Measurements from ENCODE around the gene APBB2.

The APBB2 gene

DNA sequence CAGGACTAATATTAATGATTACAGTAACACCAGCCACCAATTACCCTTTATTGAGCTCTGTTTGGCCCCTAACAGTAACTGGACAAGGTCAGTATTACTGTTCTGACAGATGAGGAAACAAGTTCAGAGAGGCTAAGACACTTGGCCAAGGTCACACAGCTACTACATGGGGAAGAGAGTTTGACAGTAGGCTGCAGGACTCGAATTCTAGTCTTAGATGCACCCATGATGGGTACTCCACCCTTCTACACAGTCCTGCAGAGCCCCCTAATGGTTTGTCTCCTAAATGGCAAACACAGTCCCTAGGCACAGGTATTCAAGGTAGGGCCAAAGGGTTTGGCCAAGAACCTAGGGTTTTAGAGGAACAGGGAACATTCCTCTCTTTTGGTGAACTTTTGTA, 370.6 kb downstream of the APBB2 start:
- Histone ChIP-seq H3K9ac (ENCODE audit: low read length) (no peak overlapping the region), H3K4me2 (ENCODE audit: low read length) (no peak overlapping the region), H3K4ac (ENCODE audit: low read depth, low read length) (no peak overlapping the region), H3K79me2 (ENCODE audit: control insufficient read depth, insufficient read depth, low read length, poor library complexity) (no peaks in the 10 kb centered on the region), H3K9me3 (ENCODE audit: insufficient read depth, low read depth, low read length) (peaks cover 2% of the 10 kb centered on the region), H3K27me3 (ENCODE audit: insufficient read depth, low read length) (no peaks in the 10 kb centered on the region), H3K79me1 (ENCODE audit: low read length) (no peaks in the 10 kb centered on the region), H3K4me3 (ENCODE audit: low read depth, low read length) (no peak overlapping the region), H4K12ac (ENCODE audit: low read depth, low read length) (no peak overlapping the region), H3K14ac (ENCODE audit: low read length) (no peak overlapping the region), H2BK120ac (ENCODE audit: insufficient read depth, low read length, poor library complexity) (no peak overlapping the region), H3K23ac (ENCODE audit: low read length) (no peak overlapping the region), H3K27ac (ENCODE audit: low read depth, low read length) (no peak overlapping the region), H4K8ac (ENCODE audit: low read depth, low read length) (no peak overlapping the region), H3K4me1 (ENCODE audit: control insufficient read depth in 1 of 2, insufficient read depth in 2 of 2, low read length in 2 of 2) (peaks cover 0 to 12% of the 10 kb centered on the region in 2 experiments), H2AFZ (ENCODE audit: insufficient read depth, low read length, poor library complexity) (no peak overlapping the region), H3K18ac (ENCODE audit: low read length) (no peak overlapping the region), H2BK5ac (ENCODE audit: low read depth, low read length, poor library complexity) (no peak overlapping the region), H2BK12ac (ENCODE audit: low read length) (no peak overlapping the region), H3K36me3 (ENCODE audit: control insufficient read depth in 1 of 2, insufficient read depth in 2 of 2, low read length in 2 of 2) (peaks cover 2 to 3% of the 10 kb centered on the region in 2 experiments), H4K91ac (ENCODE audit: low read depth, low read length) (no peak overlapping the region), H2AK5ac (ENCODE audit: low read length) (no peak overlapping the region)
- DNase-seq = peak; percentile 22 to 71
- WGBS (ENCODE audit: extremely low coverage, insufficient coverage, insufficient read length) = no CpG with 5 or more reads among the region's 1 CpG

DNA sequence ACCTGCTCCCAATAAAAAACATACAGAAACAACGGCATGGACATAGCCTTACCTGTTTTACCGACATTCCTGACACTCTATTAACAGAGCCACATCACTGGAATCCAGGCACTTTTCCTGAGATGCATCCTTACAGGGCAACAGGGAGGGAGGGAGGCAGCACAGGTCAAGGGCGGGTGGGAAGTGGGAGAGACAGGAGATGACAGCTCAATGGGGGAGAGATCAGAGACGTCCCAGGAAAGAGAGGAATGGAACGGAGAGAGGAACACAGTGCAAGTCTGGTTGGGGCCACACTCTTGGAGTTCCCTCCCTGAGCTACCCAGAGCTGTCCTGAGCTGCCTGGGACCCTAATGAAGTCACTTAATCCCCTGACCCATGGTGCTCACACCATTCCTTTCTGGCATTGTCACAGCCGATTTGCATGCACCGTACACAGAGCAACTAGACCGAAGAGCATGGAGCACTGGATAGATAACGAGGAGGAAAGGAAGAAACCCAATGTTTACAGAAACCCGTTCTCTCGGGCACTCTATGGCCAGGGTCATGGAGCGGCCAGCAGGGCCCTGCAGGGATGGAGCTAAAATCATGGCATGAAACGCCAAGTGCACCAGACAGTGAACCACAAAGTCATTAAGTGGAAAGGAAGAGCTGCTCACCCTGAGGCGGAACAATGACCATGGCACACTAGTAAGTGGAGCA, 371.5 kb downstream of the APBB2 start:
- no peak overlapping the region for H4K91ac ChIP-seq (ENCODE audit: low read depth, low read length)
- no peak overlapping the region for H4K12ac ChIP-seq (ENCODE audit: low read depth, low read length)
- H3K27ac ChIP-seq (ENCODE audit: low read depth, low read length) = no peak overlapping the region
- H2BK120ac ChIP-seq (ENCODE audit: insufficient read depth, low read length, poor library complexity) = no peak overlapping the region
- peaks cover 2% of the 10 kb centered on the region for H3K9me3 ChIP-seq (ENCODE audit: insufficient read depth, low read depth, low read length)
- peaks cover 2 to 3% of the 10 kb centered on the region in 2 experiments for H3K36me3 ChIP-seq (ENCODE audit: control insufficient read depth in 1 of 2, insufficient read depth in 2 of 2, low read length in 2 of 2)
- no CpG with 5 or more reads among the region's 14 CpGs for WGBS (ENCODE audit: extremely low coverage, insufficient coverage, insufficient read length)
- H3K79me1 ChIP-seq (ENCODE audit: low read length) = no peaks in the 10 kb centered on the region
- H3K9ac ChIP-seq (ENCODE audit: low read length) = no peak overlapping the region
- H3K4me2 ChIP-seq (ENCODE audit: low read length) = no peak overlapping the region
- H3K4me1 ChIP-seq (ENCODE audit: control insufficient read depth in 1 of 2, insufficient read depth in 2 of 2, low read length in 2 of 2) = peaks cover 0 to 12% of the 10 kb centered on the region in 2 experiments
- H3K4ac ChIP-seq (ENCODE audit: low read depth, low read length) = no peak overlapping the region
- H2AK5ac ChIP-seq (ENCODE audit: low read length) = no peak overlapping the region
- no peaks in the 10 kb centered on the region for H3K79me2 ChIP-seq (ENCODE audit: control insufficient read depth, insufficient read depth, low read length, poor library complexity)
- H3K14ac ChIP-seq (ENCODE audit: low read length) = no peak overlapping the region
- no peak overlapping the region for H2AFZ ChIP-seq (ENCODE audit: insufficient read depth, low read length, poor library complexity)
- no peak overlapping the region for H3K23ac ChIP-seq (ENCODE audit: low read length)
- H3K18ac ChIP-seq (ENCODE audit: low read length) = no peak overlapping the region
- DNase-seq = peak in 1 of 2 donors; percentile 36
- H4K8ac ChIP-seq (ENCODE audit: low read depth, low read length) = no peak overlapping the region
- H3K4me3 ChIP-seq (ENCODE audit: low read depth, low read length) = no peak overlapping the region
- no peaks in the 10 kb centered on the region for H3K27me3 ChIP-seq (ENCODE audit: insufficient read depth, low read length)
- H2BK5ac ChIP-seq (ENCODE audit: low read depth, low read length, poor library complexity) = no peak overlapping the region
- no peak overlapping the region for H2BK12ac ChIP-seq (ENCODE audit: low read length)

DNA sequence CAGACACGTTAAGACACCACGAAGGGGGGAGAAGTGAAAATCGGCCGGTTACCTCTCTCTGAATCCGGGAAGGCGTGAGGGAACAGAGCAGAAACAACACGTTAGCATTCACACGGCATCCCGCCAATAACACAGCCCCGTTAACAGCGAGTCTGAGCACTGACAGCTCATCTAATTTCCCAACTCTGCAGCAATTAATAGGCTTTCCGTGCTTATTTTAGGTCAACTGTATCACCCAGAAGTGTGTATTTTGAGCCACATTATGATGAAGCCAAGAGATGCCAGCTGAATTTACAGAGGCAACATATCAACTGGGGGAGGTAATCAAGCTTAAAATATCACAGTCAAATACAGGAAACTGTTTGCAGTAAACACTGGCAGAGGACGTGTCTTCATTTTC, 372.0 kb downstream of the APBB2 start:
- H4K12ac ChIP-seq (ENCODE audit: low read depth, low read length) = no peak overlapping the region
- H3K4ac ChIP-seq (ENCODE audit: low read depth, low read length) = no peak overlapping the region
- no peaks in the 10 kb centered on the region for H3K79me1 ChIP-seq (ENCODE audit: low read length)
- no peak overlapping the region for H3K27ac ChIP-seq (ENCODE audit: low read depth, low read length)
- no peak overlapping the region for H3K23ac ChIP-seq (ENCODE audit: low read length)
- no peak for DNase-seq
- peaks cover 2 to 5% of the 10 kb centered on the region in 2 experiments for H3K36me3 ChIP-seq (ENCODE audit: control insufficient read depth in 1 of 2, insufficient read depth in 2 of 2, low read length in 2 of 2)
- no peak overlapping the region for H2AK5ac ChIP-seq (ENCODE audit: low read length)
- no peaks in the 10 kb centered on the region for H3K27me3 ChIP-seq (ENCODE audit: insufficient read depth, low read length)
- H3K4me2 ChIP-seq (ENCODE audit: low read length) = no peak overlapping the region
- no peak overlapping the region for H3K4me3 ChIP-seq (ENCODE audit: low read depth, low read length)
- no peak overlapping the region for H2BK120ac ChIP-seq (ENCODE audit: insufficient read depth, low read length, poor library complexity)
- no peak overlapping the region for H3K14ac ChIP-seq (ENCODE audit: low read length)
- no peak overlapping the region for H4K8ac ChIP-seq (ENCODE audit: low read depth, low read length)
- H2BK12ac ChIP-seq (ENCODE audit: low read length) = no peak overlapping the region
- no peak overlapping the region for H3K9ac ChIP-seq (ENCODE audit: low read length)
- no peaks in the 10 kb centered on the region for H3K79me2 ChIP-seq (ENCODE audit: control insufficient read depth, insufficient read depth, low read length, poor library complexity)
- WGBS (ENCODE audit: extremely low coverage, insufficient coverage, insufficient read length) = no CpG with 5 or more reads among the region's 13 CpGs
- no peak overlapping the region for H3K18ac ChIP-seq (ENCODE audit: low read length)
- H3K9me3 ChIP-seq (ENCODE audit: insufficient read depth, low read depth, low read length) = peaks cover 2% of the 10 kb centered on the region
- H3K4me1 ChIP-seq (ENCODE audit: control insufficient read depth in 1 of 2, insufficient read depth in 2 of 2, low read length in 2 of 2) = peaks cover 0 to 12% of the 10 kb centered on the region in 2 experiments
- H4K91ac ChIP-seq (ENCODE audit: low read depth, low read length) = no peak overlapping the region
- no peak overlapping the region for H2AFZ ChIP-seq (ENCODE audit: insufficient read depth, low read length, poor library complexity)
- H2BK5ac ChIP-seq (ENCODE audit: low read depth, low read length, poor library complexity) = no peak overlapping the region

DNA sequence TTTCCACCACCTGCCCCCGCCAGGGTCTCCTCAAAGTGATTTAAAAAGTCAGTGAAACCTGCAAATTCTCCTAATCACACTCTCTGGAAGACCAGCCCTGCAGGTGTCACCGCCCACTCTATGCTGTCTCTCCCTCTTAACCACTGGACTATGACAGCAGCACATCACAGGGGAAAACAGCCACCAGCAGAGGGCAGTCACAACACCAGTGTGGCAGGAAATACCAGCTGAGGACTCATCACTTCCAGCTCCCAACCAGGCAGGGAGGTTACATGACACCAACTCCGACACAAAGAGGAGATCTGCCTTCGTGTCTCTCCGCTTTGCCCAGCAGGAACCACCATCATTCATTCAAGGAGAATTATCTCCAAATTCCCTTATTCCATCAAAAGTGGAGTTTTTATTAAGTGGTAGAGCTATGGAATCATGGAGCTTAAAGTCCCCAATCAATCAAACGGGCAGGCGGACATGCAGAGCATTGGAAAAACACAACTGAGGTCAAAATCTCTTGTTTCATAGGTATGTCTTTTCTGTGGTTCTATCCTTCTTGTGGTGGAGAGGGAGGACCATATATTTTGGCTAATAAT, 373.3 kb downstream of the APBB2 start:
- Histone ChIP-seq H2BK120ac (ENCODE audit: insufficient read depth, low read length, poor library complexity) (no peak overlapping the region), H3K27me3 (ENCODE audit: insufficient read depth, low read length) (no peaks in the 10 kb centered on the region), H2AK5ac (ENCODE audit: low read length) (no peak overlapping the region), H4K12ac (ENCODE audit: low read depth, low read length) (no peak overlapping the region), H3K18ac (ENCODE audit: low read length) (no peak overlapping the region), H3K4me3 (ENCODE audit: low read depth, low read length) (no peak overlapping the region), H3K79me2 (ENCODE audit: control insufficient read depth, insufficient read depth, low read length, poor library complexity) (no peaks in the 10 kb centered on the region), H4K8ac (ENCODE audit: low read depth, low read length) (no peak overlapping the region), H3K4ac (ENCODE audit: low read depth, low read length) (no peak overlapping the region), H3K79me1 (ENCODE audit: low read length) (no peaks in the 10 kb centered on the region), H3K9ac (ENCODE audit: low read length) (no peak overlapping the region), H2BK5ac (ENCODE audit: low read depth, low read length, poor library complexity) (no peak overlapping the region), H2BK12ac (ENCODE audit: low read length) (no peak overlapping the region), H3K4me1 (ENCODE audit: control insufficient read depth in 1 of 2, insufficient read depth in 2 of 2, low read length in 2 of 2) (peaks cover 0 to 12% of the 10 kb centered on the region in 2 experiments), H3K36me3 (ENCODE audit: control insufficient read depth in 1 of 2, insufficient read depth in 2 of 2, low read length in 2 of 2) (peaks cover 7 to 10% of the 10 kb centered on the region in 2 experiments), H3K23ac (ENCODE audit: low read length) (no peak overlapping the region), H3K9me3 (ENCODE audit: insufficient read depth, low read depth, low read length) (peaks cover 2% of the 10 kb centered on the region), H4K91ac (ENCODE audit: low read depth, low read length) (no peak overlapping the region), H2AFZ (ENCODE audit: insufficient read depth, low read length, poor library complexity) (no peak overlapping the region), H3K27ac (ENCODE audit: low read depth, low read length) (no peak overlapping the region), H3K14ac (ENCODE audit: low read length) (no peak overlapping the region), H3K4me2 (ENCODE audit: low read length) (no peak overlapping the region)
- peak; percentile 93 to 96 for DNase-seq
- WGBS (ENCODE audit: extremely low coverage, insufficient coverage, insufficient read length) = no CpG with 5 or more reads among the region's 7 CpGs
